GM12878 (cell line): ENCODE results near the gene CUL1. TPM values are rescaled to one million over a fixed set of nuclear protein-coding genes. Genes with fewer than 3 reads are reported as not detected.

Experiments
- ATAC-seq: fragments of 200-7000 bp; cut with Tn5 transposase; 3 replicates; pipeline ENCODE4 v1.9.1; 2020; ENCODE audit warnings: mild to moderate bottlenecking, moderate library complexity
- BruUV-seq: library from RNA; stranded (reverse); fragments of 400-500 nt; replicated peaks from 2 replicates; lab custom pipeline; 2021; lab: Mats Ljungman, UMichigan
- CTCF ChIA-PET: fragments of 300-600 bp; sonication (Branson Sonifier 250); formaldehyde crosslinking; extraction: SDS; loops from one replicate; lab custom pipeline; 2021; ENCODE audit warnings: inconsistent platforms; lab: Yijun Ruan, JAX
- POLR2A ChIA-PET: fragments of 350-600 bp; formaldehyde crosslinking; extraction: SDS; loops from one replicate; lab custom pipeline; 2021; ENCODE audit warnings: inconsistent platforms; lab: Charles Lee
- RAD21 ChIA-PET: fragments of 300-600 bp; sonication (Branson Sonifier 250); formaldehyde crosslinking; loops from one replicate; lab custom pipeline; 2023; ENCODE audit warnings: antibody characterized with exemption; ENCODE audit not compliant: unreplicated experiment; lab: Charles Lee
- SMC1A ChIA-PET: fragments of 300-600 bp; sonication (Branson Sonifier 250); formaldehyde crosslinking; loops from one replicate; lab custom pipeline; 2023; ENCODE audit not compliant: unreplicated experiment, uncharacterized antibody; lab: Charles Lee
- DNase-seq: peaks from one replicate; pipeline ENCODE4 v3.0.0-alpha.2; 2011; ENCODE audit warnings: low read depth, low spot score
- FAIRE-seq: peaks from 3 replicates; lab custom pipeline; 2011; peaks lifted over from hg19 to GRCh38; lab: Jason Lieb, UNC
- H2AFZ ChIP-seq: 2 replicates; pipeline ENCODE4 v1.6.0; 2011; ENCODE audit warnings: low read depth, low read length, control low read depth; ENCODE audit not compliant: control insufficient read depth
- H3K27ac ChIP-seq: 2 replicates; pipeline ENCODE4 v1.5.1; 2011; ENCODE audit warnings: control low read depth; ENCODE audit not compliant: control insufficient read depth, insufficient read depth
- H3K27me3 ChIP-seq, 2 experiments: replicated peaks in 1 of 2; 2 replicates each; pipeline versions ENCODE4 v1.6.0 to v1.6.1; 2011; ENCODE audit warnings: low read length in 1 of 2; ENCODE audit not compliant: control insufficient read depth in 2 of 2, insufficient read depth in 2 of 2
- H3K36me3 ChIP-seq, 2 experiments: 2 replicates each; pipeline ENCODE4 v1.5.1; 2011; ENCODE audit warnings: low read length in 1 of 2; ENCODE audit not compliant: control insufficient read depth in 2 of 2, insufficient read depth in 2 of 2
- H3K4me1 ChIP-seq: 2 replicates; pipeline ENCODE4 v1.6.1; 2011; ENCODE audit warnings: mild to moderate bottlenecking, low read length, moderate library complexity, mixed read lengths; ENCODE audit not compliant: control insufficient read depth, insufficient read depth
- H3K4me2 ChIP-seq: 2 replicates; pipeline ENCODE4 v1.6.0; 2011; ENCODE audit warnings: control low read depth; ENCODE audit not compliant: control insufficient read depth, insufficient read depth
- H3K4me3 ChIP-seq: fragments of 200-600 bp; sonication (generic); 2 replicates; pipeline ENCODE4 v1.5.1; 2016
- H3K79me2 ChIP-seq: 2 replicates; pipeline ENCODE4 v1.6.0; 2011; ENCODE audit warnings: low read length; ENCODE audit not compliant: control insufficient read depth, insufficient read depth
- H3K9ac ChIP-seq: 2 replicates; pipeline ENCODE4 v1.8.0; 2011; ENCODE audit warnings: low read length, control low read depth, mixed read lengths; ENCODE audit not compliant: control insufficient read depth, insufficient read depth
- H3K9me3 ChIP-seq: replicated peaks from 3 replicates; pipeline ENCODE4 v1.5.1; 2011; ENCODE audit warnings: mild to moderate bottlenecking, low read length; ENCODE audit not compliant: control insufficient read depth, insufficient read depth
- H4K20me1 ChIP-seq: 2 replicates; pipeline ENCODE4 v1.6.0; 2011; ENCODE audit not compliant: control insufficient read depth, insufficient read depth
- BMI1 ChIP-seq: fragments of 450-650 bp; IDR thresholded peaks from 2 replicates; pipeline ENCODE4 v1.6.1; 2016; ENCODE audit warnings: mild to moderate bottlenecking, moderate library complexity, borderline replicate concordance
- CHD1 ChIP-seq: IDR thresholded peaks from 2 replicates; pipeline ENCODE4 v1.6.1; 2012; ENCODE audit warnings: low read depth, low read length, improper control_type of control experiment
- GABPA ChIP-seq: IDR thresholded peaks from 2 replicates; pipeline ENCODE4 v1.6.1; 2014; ENCODE audit warnings: antibody characterized with exemption, low read depth, mild to moderate bottlenecking, inconsistent platforms
- HDAC6 ChIP-seq: fragments of 200-600 bp; sonication (generic); IDR thresholded peaks from one replicate; pipeline ENCODE4 v1.8.0; 2017; ENCODE audit warnings: antibody characterized with exemption; ENCODE audit not compliant: unreplicated experiment
- HSF1 ChIP-seq: fragments of 150-350 bp; IDR thresholded peaks from 2 replicates; pipeline ENCODE4 v1.6.1; 2014; ENCODE audit warnings: mild to moderate bottlenecking, low read depth, low read length
- IRF3 ChIP-seq: fragments of 450-650 bp; IDR thresholded peaks from 2 replicates; pipeline ENCODE4 v1.6.1; 2014; ENCODE audit warnings: mild to moderate bottlenecking
- MLLT1 ChIP-seq: fragments of 450-650 bp; IDR thresholded peaks from 2 replicates; pipeline ENCODE4 v1.6.1; 2016; ENCODE audit warnings: mild to moderate bottlenecking
- NFXL1 ChIP-seq: fragments of 450-650 bp; IDR thresholded peaks from 2 replicates; pipeline ENCODE4 v1.6.1; 2017; ENCODE audit warnings: antibody characterized with exemption, mild to moderate bottlenecking, borderline replicate concordance
- NFYA ChIP-seq: IDR thresholded peaks from 2 replicates; pipeline ENCODE4 v1.6.1; 2011; ENCODE audit warnings: low read depth, mild to moderate bottlenecking, low read length, improper control_type of control experiment, borderline replicate concordance
- NFYB ChIP-seq: IDR thresholded peaks from 2 replicates; pipeline ENCODE4 v1.6.1; 2011; ENCODE audit warnings: low read depth, mild to moderate bottlenecking, low read length, improper control_type of control experiment, moderate library complexity; ENCODE audit not compliant: insufficient read depth
- NRF1 ChIP-seq: conservative IDR thresholded peaks from 2 replicates; pipeline ENCODE4 v1.6.1; 2011; ENCODE audit warnings: mild to moderate bottlenecking, low read depth, low read length, improper control_type of control experiment
- TCF7 ChIP-seq: IDR thresholded peaks from 2 replicates; pipeline ENCODE4 v1.6.1; 2014; ENCODE audit warnings: antibody characterized with exemption, borderline replicate concordance
- WRNIP1 ChIP-seq: IDR thresholded peaks from 2 replicates; pipeline ENCODE4 v1.6.1; 2011; ENCODE audit warnings: low read depth, low read length, improper control_type of control experiment, borderline replicate concordance
- ZNF24 ChIP-seq: fragments of 450-650 bp; IDR thresholded peaks from 2 replicates; pipeline ENCODE4 v1.6.1; 2017; ENCODE audit warnings: antibody characterized with exemption, mild to moderate bottlenecking
- WGBS: methylation state at CpG from one replicate; pipeline ENCODE4 v1.1.6; 2016; ENCODE audit warnings: low lambda C conversion rate; ENCODE audit not compliant: insufficient replicate concordance, insufficient coverage; ENCODE audit errors: missing lambda C conversion rate; 5-methylcytosine and 5-hydroxymethylcytosine counted together
- in situ Hi-C: fragments of 300-500 bp; cut with MboI; formaldehyde crosslinking; loops from 9 replicates; pipeline ENCODE4 v1.14.3; 2018; ENCODE audit warnings: mixed read lengths
- intact Hi-C: fragments of 100-400 bp; cut with micrococcal nuclease; formaldehyde crosslinking; loops from one replicate; pipeline ENCODE4 v1.14.2; 2022; ENCODE audit not compliant: unreplicated experiment
- polyA plus RNA-seq, 11 experiments: library from polyadenylated mRNA; depleted of rRNA in 4 of 11; unstranded in 6 of 11; stranded (reverse) in 5 of 11; fragments of >200 nt; fragmentation: Nextera tagmentation in 4 of 11; fragmentation: Illumina TruSeq in 1 of 11; extraction: Ambion mirVana in 4 of 11; extraction: Trizol in 1 of 11; gene quantifications; 1 replicate in 1 of 11; 2 replicates in 10 of 11; pipeline versions ENCODE4 v1.2.1 to v1.2.3, GENCODE V29; 2011 to 2016; ENCODE audit warnings: inconsistent platforms in 2 of 11, missing spikeins in 2 of 11, low read depth in 1 of 11
- total RNA-seq, 4 experiments: library from RNA; depleted of rRNA in 3 of 4; stranded (reverse); fragments of >200 nt in 3 of 4; fragmentation: Illumina TruSeq in 1 of 4; extraction: Trizol in 1 of 4; gene quantifications; 2 replicates each; pipeline versions ENCODE4 v1.2.1 to v1.2.3, GENCODE V29; 2013 to 2021

CUL1 gene
- total and polyA plus RNA-seq, 10 of the 15 experiments (the other 5 are each of a cell fraction or from before 2014, with no cell fraction given) = 13.3 to 63.9 (median 45.9) TPM

- TF ChIP-seq TCF7 (no peak), NFYB (no peak), BMI1 (no peak), HDAC6 (no peak), WRNIP1 (no peak), NRF1 (no peak), IRF3 (no peak), MLLT1 (no peak), CHD1 (no peak)
Observed at GRCh38 chr7:148735967-148736366, 37.3 kb downstream of the CUL1 start (continued).

- ChIA-PET RAD21 (no interaction called here), SMC1A (no interaction called here), CTCF (no interaction called here), POLR2A (no interaction called here)
- intact Hi-C loops (no loop called here), in situ Hi-C loops (no loop called here)
- no peaks in the 10 kb centered on the region for H3K4me1 ChIP-seq
- no peaks in the 10 kb centered on the region; the same call in none of the 2 replicates for H3K79me2 ChIP-seq
- H2AFZ ChIP-seq = no peak overlapping the region
- H3K27me3 ChIP-seq = no peaks in the 10 kb centered on the region
- no peak overlapping the region for H3K4me3 ChIP-seq
- no TSS peak for BruUV-seq
- no peak for FAIRE-seq
- peaks cover 9 to 24% of the 10 kb centered on the region in 2 experiments for H3K36me3 ChIP-seq
- ATAC-seq = no peak
- no peak overlapping the region for H3K4me2 ChIP-seq
- 97% methylated on average over 14 of the region's 14 CpGs for WGBS
- no peaks in the 10 kb centered on the region for H4K20me1 ChIP-seq
- H3K9ac ChIP-seq = no peak overlapping the region
- H3K27ac ChIP-seq = no peak overlapping the region
- no peak for DNase-seq
- peaks cover 2% of the 10 kb centered on the region; the same call in 1 of the 3 replicates for H3K9me3 ChIP-seq
- TF ChIP-seq NFYA (no peak), GABPA (no peak), HSF1 (no peak), NRF1 (no peak), BMI1 (no peak), ZNF24 (no peak), NFXL1 (no peak)
Observed at GRCh38 chr7:148738737-148739535, 40.2 kb downstream of the CUL1 start.
